ENCODE data around the gene CLDND2. TPM values are rescaled to one million over a fixed set of nuclear protein-coding genes. Genes with fewer than 3 reads are reported as not detected.
A peak's percentile ranks its signal among the peaks of the same experiment; 100 is the strongest.

Gene CLDND2
- total RNA-seq, 4 donors from 2014 or later = not detected

DNA sequence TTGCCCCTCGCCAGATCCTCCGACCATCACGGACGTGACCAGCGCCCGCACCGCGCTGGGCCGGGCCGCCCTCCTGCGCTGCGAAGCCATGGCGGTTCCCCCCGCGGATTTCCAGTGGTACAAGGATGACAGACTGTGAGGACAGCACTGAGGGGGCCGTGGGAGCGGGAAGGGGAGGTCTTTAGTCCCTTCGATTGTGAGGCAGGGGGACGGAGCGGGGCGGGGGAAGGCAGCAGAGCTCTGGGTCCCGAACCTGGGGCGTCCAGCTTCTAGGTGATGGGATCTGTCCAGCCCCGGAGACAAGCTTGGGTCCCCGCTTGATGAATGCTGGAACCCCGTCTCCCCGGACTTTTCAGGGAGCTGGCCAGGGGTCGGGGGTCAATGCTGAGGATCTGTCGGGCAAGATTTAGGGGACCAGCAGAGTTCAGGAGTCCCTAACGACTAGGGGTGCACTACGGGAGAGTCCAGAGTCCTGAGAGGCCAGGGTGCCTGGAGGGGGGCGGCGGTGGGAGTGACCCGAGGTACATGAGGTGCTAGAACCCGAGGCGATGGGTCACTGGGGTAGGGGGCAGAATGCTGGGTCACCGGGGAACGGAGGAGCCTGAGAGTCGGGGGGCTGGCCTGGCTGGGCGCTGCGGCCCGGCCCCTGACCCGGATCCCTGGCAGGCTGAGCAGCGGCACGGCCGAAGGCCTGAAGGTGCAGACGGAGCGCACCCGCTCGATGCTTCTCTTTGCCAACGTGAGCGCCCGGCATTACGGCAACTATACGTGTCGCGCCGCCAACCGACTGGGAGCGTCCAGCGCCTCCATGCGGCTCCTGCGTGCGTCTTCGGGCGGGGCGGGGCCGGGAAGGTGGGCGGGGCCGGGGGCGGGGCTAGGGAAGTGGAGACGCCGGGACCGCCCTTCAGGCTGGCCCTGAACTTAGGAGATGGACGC, 41.5 kb downstream of the CLDND2 start:
- Histone ChIP-seq H3K4me1 (peaks cover 0 to 13% (median 0%) of the 10 kb centered on the region in 3 donors), H3K27me3 (peaks cover 93% of the 10 kb centered on the region), H3K27ac (no peak overlapping the region), H3K4me3 (peak overlapping the region in 1 of 2 donors; percentile 20), H3K9me3 (peaks cover 0 to 7% (median 0%) of the 10 kb centered on the region in 3 donors), H3K36me3 (peaks cover 0 to 25% of the 10 kb centered on the region in 2 donors)
- ATAC-seq = peak; percentile 43
- WGBS, 2 donors (ENCODE audit: low coverage in 1 of 2) = 2% methylated on average over 6 of the region's 75 CpGs; no CpG with 5 or more reads in 1 of the 2 donors
- TF ChIP-seq POLR2A (IDR thresholded peaks at IDR 0.05) (no peak), EP300 (IDR thresholded peaks at IDR 0.05) (no peak), POLR2AphosphoS5 (IDR thresholded peaks at IDR 0.05) (no peak)
- TF ChIP-seq, protein P1, sequence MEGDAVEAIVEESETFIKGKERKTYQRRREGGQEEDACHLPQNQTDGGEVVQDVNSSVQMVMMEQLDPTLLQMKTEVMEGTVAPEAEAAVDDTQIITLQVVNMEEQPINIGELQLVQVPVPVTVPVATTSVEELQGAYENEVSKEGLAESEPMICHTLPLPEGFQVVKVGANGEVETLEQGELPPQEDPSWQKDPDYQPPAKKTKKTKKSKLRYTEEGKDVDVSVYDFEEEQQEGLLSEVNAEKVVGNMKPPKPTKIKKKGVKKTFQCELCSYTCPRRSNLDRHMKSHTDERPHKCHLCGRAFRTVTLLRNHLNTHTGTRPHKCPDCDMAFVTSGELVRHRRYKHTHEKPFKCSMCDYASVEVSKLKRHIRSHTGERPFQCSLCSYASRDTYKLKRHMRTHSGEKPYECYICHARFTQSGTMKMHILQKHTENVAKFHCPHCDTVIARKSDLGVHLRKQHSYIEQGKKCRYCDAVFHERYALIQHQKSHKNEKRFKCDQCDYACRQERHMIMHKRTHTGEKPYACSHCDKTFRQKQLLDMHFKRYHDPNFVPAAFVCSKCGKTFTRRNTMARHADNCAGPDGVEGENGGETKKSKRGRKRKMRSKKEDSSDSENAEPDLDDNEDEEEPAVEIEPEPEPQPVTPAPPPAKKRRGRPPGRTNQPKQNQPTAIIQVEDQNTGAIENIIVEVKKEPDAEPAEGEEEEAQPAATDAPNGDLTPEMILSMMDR (IDR thresholded peaks at IDR 0.05) = no peak

DNA sequence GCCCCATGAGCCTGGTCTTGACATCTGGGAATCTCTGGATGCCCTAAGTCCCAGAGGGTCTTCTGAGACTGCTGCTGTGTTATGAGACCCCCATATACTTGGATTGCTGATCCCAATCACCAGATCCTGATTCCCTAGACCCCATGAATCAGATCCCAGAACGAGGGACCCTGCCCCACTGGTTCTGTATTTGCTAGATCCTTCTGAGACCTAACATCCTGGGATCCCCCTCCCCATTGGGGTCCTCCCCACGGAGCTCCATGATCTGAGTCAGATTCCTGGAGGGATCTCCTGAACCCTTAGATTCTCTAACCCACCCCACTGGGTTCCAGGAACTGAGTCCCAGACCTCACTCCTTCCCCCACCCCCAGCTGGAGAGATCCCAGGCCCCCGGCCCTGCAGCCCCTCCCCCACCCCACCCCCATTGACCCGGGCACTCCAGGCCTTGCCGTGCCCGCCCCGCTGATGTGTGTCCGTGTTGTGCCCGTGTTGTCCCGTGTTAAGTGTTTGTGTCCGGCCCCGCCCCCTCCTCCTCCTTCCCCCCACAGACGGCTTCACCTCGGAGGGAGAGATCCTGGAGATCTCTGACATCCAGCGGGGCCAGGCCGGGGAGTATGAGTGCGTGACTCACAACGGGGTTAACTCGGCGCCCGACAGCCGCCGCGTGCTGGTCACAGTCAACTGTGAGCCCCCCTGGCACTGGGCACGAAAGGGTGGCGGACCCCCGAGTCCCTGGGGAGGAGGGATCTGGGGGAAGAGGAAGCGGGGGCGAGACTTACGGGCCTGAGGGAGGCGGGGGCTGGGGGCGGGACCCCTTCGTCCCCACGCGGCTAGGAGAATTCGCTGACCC, 42.4 kb downstream of the CLDND2 start:
- peaks cover 94% of the 10 kb centered on the region for H3K27me3 ChIP-seq
- peaks cover 0 to 6% (median 0%) of the 10 kb centered on the region in 3 donors for H3K9me3 ChIP-seq
- H3K27ac ChIP-seq = no peak overlapping the region
- TF ChIP-seq POLR2A (IDR thresholded peaks at IDR 0.05) (no peak), EP300 (IDR thresholded peaks at IDR 0.05) (no peak), POLR2AphosphoS5 (IDR thresholded peaks at IDR 0.05) (no peak)
- TF ChIP-seq, protein P1 (IDR thresholded peaks at IDR 0.05) = no peak
- WGBS, 2 donors (ENCODE audit: low coverage in 1 of 2) = 26 to 86% methylated on average over 1 to 6 of the region's 36 CpGs
- no peak for ATAC-seq
- H3K4me3 ChIP-seq = no peak overlapping the region
- H3K36me3 ChIP-seq = peaks cover 0 to 16% of the 10 kb centered on the region in 2 donors
- peaks cover 0 to 13% (median 0%) of the 10 kb centered on the region in 3 donors for H3K4me1 ChIP-seq

DNA sequence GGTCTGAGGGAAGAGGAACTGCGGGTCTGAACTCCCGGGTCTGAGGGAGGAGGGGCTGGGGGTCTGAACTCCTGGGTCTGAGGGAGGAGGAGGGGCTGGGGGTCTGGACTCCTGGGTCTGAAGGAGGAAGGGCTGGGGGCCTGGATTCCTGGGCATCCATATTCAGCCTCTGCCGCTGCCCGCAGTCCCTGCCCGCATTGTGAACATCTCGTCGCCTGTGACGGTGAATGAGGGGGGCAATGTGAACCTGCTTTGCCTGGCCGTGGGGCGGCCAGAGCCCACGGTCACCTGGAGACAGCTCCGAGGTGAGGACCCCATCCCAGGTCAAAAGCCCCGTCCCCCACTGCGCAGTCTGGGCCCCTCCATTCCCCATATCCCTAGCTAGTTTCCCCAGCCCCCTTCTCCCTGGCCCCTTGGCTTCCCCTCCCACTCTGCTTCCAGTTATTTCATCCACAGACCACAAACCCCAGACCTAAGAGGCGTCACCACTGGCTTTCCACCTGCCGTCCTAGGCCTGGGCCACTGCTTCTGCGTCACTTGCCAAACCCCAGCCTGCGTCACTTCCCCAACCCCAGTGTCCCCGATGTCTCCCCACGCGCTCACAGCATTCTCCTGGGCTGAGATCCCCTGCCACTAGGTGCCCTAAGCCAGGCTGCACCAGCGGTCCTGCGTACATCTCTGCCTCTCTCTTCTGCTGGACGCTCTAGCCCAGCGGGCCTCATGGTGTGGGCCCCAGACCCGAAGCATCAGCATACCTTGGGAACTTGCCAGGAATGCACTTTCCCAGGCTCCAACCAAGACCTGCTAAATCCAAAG, 43.4 kb downstream of the CLDND2 start:
- TF ChIP-seq POLR2A (IDR thresholded peaks at IDR 0.05) (no peak), POLR2AphosphoS5 (IDR thresholded peaks at IDR 0.05) (no peak), EP300 (IDR thresholded peaks at IDR 0.05) (no peak)
- TF ChIP-seq, protein P1 (IDR thresholded peaks at IDR 0.05) = no peak
- WGBS, 2 donors (ENCODE audit: low coverage in 1 of 2) = 56 to 75% methylated on average over 11 to 20 of the region's 26 CpGs
- Histone ChIP-seq H3K36me3 (peaks cover 0 to 6% of the 10 kb centered on the region in 2 donors), H3K4me3 (no peak overlapping the region), H3K4me1 (peaks cover 0 to 13% (median 0%) of the 10 kb centered on the region in 3 donors), H3K27me3 (peaks cover 93% of the 10 kb centered on the region), H3K9me3 (no peaks in the 10 kb centered on the region), H3K27ac (no peak overlapping the region)
- ATAC-seq = no peak

DNA sequence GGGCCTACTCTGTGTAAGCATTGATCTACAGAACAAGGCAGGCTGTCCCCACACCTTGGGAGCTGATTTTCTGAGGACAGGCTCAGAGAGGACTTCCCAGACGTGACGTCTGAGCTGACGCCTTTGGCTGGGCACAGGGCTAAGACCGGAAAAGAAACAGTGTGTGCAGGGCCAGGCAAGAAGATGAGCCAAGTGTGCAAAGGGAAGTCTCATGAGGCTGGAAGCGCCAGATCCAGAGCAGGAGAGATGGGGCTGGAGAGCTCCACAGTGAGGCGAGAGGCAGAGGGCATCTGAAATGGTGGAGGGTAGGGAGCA, 44.7 kb downstream of the CLDND2 start:
- H3K9me3 ChIP-seq = no peaks in the 10 kb centered on the region
- no peaks in the 10 kb centered on the region for H3K36me3 ChIP-seq
- no peak overlapping the region for H3K27ac ChIP-seq
- peaks cover 92% of the 10 kb centered on the region for H3K27me3 ChIP-seq
- TF ChIP-seq EP300 (IDR thresholded peaks at IDR 0.05) (no peak), POLR2A (IDR thresholded peaks at IDR 0.05) (no peak)
- TF ChIP-seq, protein P1 (IDR thresholded peaks at IDR 0.05) = no peak
- H3K4me3 ChIP-seq = no peak overlapping the region
- 75% methylated on average over 6 of the region's 6 CpGs; no CpG with 5 or more reads in 1 of the 2 donors for WGBS, 2 donors (ENCODE audit: low coverage in 1 of 2)
- H3K4me1 ChIP-seq = peaks cover 0 to 13% (median 0%) of the 10 kb centered on the region in 3 donors
- no peak for ATAC-seq
